ENCODE results near the gene AP2M1.

The AP2M1 gene

DNA sequence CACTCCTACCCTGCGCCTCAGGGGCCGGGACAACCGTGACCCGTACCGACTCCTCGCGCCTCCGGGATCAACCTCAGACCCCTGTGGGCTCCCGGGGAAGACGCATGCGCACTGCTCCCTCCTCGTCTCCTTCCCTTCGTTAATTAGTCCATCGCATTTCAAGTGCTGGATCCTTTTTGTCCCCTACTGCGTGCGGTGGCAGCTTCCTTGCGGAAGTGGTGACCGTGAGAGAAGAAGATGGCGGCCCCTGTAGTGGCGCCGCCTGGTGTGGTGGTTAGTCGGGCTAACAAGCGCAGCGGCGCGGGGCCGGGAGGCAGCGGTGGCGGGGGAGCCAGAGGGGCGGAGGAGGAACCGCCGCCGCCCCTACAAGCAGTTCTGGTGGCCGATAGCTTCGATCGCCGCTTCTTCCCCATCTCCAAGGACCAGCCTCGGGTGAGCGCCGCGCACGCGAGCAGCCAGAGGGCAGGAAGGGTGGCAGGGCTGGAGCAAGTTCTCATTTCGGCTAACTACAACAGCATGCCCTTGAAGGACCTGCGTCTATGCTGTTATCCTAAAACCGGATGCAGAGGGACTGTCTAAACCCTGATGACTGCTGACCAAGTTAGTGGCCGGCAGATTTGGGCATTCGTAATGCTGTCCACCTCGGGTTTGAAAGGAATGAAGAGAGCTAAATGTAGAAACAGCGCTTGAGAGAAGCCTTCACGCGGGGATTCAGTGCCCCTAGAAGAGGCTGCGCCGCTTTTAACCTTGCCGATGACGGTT, 39.3 kb upstream of the AP2M1 start, which contains the start of gene EIF2B5:
TSS of gene EIF2B5 (plus strand) at position 210 of the 762 bp plus-strand sequence. CDS start at position 238, 28 bp downstream.
- TF ChIP-seq, protein P1, sequence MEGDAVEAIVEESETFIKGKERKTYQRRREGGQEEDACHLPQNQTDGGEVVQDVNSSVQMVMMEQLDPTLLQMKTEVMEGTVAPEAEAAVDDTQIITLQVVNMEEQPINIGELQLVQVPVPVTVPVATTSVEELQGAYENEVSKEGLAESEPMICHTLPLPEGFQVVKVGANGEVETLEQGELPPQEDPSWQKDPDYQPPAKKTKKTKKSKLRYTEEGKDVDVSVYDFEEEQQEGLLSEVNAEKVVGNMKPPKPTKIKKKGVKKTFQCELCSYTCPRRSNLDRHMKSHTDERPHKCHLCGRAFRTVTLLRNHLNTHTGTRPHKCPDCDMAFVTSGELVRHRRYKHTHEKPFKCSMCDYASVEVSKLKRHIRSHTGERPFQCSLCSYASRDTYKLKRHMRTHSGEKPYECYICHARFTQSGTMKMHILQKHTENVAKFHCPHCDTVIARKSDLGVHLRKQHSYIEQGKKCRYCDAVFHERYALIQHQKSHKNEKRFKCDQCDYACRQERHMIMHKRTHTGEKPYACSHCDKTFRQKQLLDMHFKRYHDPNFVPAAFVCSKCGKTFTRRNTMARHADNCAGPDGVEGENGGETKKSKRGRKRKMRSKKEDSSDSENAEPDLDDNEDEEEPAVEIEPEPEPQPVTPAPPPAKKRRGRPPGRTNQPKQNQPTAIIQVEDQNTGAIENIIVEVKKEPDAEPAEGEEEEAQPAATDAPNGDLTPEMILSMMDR (conservative IDR thresholded peaks at IDR 0.05; ENCODE audit: low read depth, low read length) = peak; percentile 42
- H3K4me3 ChIP-seq (ENCODE audit: low read length) = peak within 1 kb of the TSS; percentile 79
- peak; percentile 68 for DNase-seq (ENCODE audit: low read depth)

DNA sequence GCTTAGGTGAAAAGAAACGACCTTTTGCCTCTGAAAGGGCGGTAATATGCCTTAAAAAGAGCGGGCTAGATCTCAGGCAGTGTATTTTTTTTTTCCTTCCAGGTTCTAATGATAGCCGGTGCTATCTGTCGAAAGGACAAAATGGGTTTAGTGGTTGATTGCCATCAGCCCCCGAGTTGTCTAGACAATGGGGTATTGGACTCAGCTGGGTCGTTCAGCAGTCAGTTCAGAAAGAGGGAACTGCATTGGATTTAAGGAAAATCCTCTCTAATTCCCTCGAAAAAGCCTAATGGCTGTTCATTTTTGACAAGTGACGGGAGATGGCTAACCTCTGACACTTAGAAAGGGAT, 38.8 kb upstream of the AP2M1 start:
- H3K4me3 ChIP-seq (ENCODE audit: low read length) = peak overlapping the region; percentile 79
- DNase-seq (ENCODE audit: low read depth) = no peak
- TF ChIP-seq, protein P1 (conservative IDR thresholded peaks at IDR 0.05; ENCODE audit: low read depth, low read length) = no peak

DNA sequence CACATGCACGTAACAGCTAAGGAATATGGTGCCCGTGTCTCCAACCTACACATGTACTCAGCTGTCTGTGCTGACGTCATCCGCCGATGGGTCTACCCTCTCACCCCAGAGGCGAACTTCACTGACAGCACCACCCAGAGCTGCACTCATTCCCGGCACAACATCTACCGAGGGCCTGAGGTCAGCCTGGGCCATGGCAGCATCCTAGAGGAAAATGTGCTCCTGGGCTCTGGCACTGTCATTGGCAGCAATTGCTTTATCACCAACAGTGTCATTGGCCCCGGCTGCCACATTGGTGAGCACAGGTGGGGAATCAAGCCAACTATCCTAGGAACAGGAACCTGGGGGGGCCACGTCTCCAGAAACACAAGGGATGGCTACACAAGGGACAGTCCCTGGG, 34.2 kb upstream of the AP2M1 start:
- TF ChIP-seq, protein P1 (conservative IDR thresholded peaks at IDR 0.05; ENCODE audit: low read depth, low read length) = no peak
- H3K4me3 ChIP-seq (ENCODE audit: low read length) = no peak overlapping the region
- no peak for DNase-seq (ENCODE audit: low read depth)

DNA sequence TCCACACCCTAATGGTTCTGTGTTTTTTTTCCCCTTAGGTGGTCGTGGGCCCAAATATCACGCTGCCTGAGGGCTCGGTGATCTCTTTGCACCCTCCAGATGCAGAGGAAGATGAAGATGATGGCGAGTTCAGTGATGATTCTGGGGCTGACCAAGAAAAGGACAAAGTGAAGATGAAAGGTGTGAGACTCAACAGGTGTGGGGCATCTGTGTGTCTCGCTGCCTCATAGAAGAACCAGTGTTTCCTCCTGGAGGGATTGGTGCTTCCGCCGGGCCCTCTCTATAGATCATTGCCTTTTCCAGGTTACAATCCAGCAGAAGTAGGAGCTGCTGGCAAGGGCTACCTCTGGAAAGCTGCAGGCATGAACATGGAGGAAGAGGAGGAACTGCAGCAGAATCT, 32.5 kb upstream of the AP2M1 start:
- no peak overlapping the region for H3K4me3 ChIP-seq (ENCODE audit: low read length)
- TF ChIP-seq, protein P1 (conservative IDR thresholded peaks at IDR 0.05; ENCODE audit: low read depth, low read length) = no peak
- DNase-seq (ENCODE audit: low read depth) = no peak

DNA sequence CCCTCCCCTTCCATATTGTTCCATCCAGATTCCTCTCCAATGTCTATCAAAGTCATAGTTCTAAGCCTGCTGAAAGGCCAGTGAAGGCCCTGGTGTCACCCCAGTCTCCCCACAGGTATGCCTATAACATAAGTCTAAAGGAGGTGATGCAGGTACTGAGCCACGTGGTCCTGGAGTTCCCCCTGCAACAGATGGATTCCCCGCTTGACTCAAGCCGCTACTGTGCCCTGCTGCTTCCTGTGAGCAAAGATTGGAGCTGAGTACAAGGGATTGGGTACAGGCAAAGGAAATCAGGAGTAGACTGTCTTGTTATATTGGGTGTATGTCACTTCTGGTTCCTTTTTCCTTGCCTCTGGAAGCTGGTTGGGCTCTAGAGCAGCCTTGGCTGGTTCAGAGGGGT, 31.3 kb upstream of the AP2M1 start:
- TF ChIP-seq, protein P1 (conservative IDR thresholded peaks at IDR 0.05; ENCODE audit: low read depth, low read length) = no peak

DNA sequence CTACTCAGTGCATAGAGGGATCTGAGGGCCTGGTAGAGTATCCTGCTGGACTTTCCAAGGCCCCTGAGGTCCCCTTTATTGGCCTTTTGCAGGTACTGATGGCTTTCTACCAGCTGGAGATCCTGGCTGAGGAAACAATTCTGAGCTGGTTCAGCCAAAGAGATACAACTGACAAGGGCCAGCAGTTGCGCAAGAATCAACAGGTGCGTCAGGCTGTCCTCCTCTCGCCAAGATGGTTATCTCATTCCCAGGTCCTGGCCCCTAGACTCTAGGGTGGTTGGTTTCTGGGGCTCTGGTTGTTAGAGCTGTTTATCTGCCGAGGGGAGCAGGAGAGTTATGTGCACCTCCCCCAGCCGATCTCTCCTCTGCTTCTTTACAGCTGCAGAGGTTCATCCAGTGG, 30.1 kb upstream of the AP2M1 start:
- H3K4me3 ChIP-seq (ENCODE audit: low read length) = no peak overlapping the region
- TF ChIP-seq, protein P1 (conservative IDR thresholded peaks at IDR 0.05; ENCODE audit: low read depth, low read length) = no peak
- no peak for DNase-seq (ENCODE audit: low read depth)

More for the DNA sequence above, 31.3 kb upstream of the AP2M1 start:
- DNase-seq (ENCODE audit: low read depth) = no peak
- H3K4me3 ChIP-seq (ENCODE audit: low read length) = no peak overlapping the region

DNA sequence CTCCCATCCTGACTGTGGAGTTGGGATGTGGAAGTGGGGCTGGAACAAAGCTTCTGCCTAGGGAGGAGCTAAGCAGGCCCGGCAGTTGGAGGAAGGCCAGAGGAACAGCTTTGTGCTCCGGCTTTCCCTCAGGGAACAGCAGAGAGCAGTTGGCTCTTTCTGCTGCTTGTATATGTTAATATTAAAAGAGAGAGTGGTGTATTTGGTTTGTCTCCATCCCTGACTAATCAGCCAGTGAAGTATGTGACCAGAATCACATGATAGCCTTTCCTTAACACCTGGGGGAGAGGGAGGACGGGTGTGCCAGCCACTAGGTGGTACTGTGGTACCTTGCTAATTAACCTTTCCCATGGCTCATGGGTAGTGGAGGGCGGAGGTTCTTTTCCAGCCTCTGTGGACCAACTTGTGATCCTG, 29.5 kb upstream of the AP2M1 start:
- DNase-seq (ENCODE audit: low read depth) = peak; percentile 87
- TF ChIP-seq, protein P1 (conservative IDR thresholded peaks at IDR 0.05; ENCODE audit: low read depth, low read length) = peak; percentile 67
- H3K4me3 ChIP-seq (ENCODE audit: low read length) = no peak overlapping the region

Data from retinal pigment epithelial cell (primary cell).